ENCODE results near the gene KRTAP12-2. TPM values are rescaled to one million over a fixed set of nuclear protein-coding genes. Genes with fewer than 3 reads are reported as not detected.
A peak's percentile ranks its signal among the peaks of the same experiment; 100 is the strongest.

Gene KRTAP12-2
- total and polyA plus RNA-seq, 4 donors, result not detected

DNA sequence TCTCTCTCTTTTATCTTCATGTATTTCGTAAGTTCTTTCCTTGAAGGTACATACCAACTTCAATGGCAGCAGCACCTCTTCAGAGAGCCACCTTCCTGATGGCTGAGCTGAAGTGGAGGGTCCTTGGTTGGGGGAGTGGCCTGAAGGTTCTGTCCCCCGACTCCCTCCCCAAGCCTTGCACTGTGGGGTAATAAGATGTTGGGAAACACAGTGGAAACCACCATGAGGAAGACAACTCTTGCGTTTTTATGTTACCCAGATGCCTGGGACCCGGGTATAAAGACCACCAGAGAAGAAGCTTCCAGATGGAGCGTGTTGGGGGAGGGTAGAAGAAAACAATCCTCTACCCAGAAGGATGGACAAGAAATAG lies 8.2 kb downstream of the KRTAP12-2 start:
- H3K27ac ChIP-seq (ENCODE audit: low read depth in 1 of 2, low read length in 2 of 2), result no peak overlapping the region
- 79% methylated on average over 5 of the region's 5 CpGs for WGBS

DNA sequence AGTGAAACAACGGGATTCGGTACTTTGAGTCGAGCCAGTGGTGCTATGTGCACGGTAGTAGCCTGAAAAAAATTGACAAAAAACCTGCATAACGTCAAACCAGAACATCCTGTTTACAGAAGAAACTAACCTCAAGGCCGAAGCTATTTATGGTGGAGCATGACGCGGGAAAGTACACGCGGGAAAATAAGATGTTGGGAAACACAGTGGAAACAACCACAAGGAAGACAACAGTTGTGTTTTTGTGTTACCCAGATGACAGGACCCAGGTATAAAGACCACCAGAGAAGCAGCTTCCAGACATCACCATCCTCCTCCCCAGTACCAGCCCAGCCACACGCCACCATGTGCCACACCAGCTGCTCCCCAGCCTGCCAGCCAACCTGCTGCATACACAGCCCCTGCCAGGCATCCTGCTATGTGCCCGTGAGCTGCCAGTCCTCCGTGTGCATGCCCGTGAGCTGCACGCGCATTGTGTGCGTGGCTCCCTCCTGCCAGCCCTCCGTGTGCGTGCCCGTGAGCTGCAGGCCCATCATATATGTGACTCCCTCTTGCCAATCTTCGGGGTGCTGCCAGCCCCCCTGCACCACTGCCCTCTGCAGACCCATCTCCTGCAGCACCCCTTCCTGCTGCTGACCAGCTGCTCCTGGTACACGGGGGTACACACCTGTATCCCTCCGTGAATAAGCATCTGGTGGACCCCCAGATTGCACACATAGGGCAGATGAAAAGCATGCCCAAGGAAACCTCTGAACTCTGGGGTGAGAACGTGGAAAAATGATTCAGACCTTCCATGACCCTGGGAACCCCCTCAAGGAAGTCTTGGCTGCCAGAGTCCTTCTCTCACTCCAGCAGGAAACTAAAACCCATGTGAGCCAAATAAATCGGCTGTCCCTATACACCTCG lies 8.8 kb downstream of the KRTAP12-2 start, which contains the start of gene KRTAP12-3:
TSS of gene KRTAP12-3 (plus strand) at position 298 of the 906 bp plus-strand sequence. CDS start at position 346, 48 bp downstream.
- Histone ChIP-seq H3K27me3 (ENCODE audit: control insufficient read depth in 4 of 4, insufficient read depth in 4 of 4, low read length in 3 of 4) (no peaks in the 10 kb centered on the region), H3K27ac (ENCODE audit: low read depth in 1 of 2, low read length in 2 of 2) (peak within 1 kb of the TSS; percentile 25 to 58), H3K9ac (ENCODE audit: low read depth in 1 of 2, low read length in 2 of 2) (no peak within 1 kb of the TSS), H3K9me3 (ENCODE audit: control insufficient read depth in 4 of 4, low read length in 3 of 4) (peaks cover 0 to 5% (median 0%) of the 10 kb centered on the region in 4 donors), H3K4me1 (ENCODE audit: control insufficient read depth in 4 of 4, insufficient read depth in 4 of 4, low read length in 3 of 4) (no peaks in the 10 kb centered on the region), H3K36me3 (ENCODE audit: control insufficient read depth in 4 of 4, insufficient read depth in 3 of 4, low read depth in 1 of 4, low read length in 3 of 4) (no peaks in the 10 kb centered on the region), H3K4me3 (ENCODE audit: low read depth in 1 of 3, low read length in 3 of 3) (no peak within 1 kb of the TSS)
- DNase-seq (ENCODE audit: low spot score), result no peak
- 75% methylated on average over 26 of the region's 26 CpGs for WGBS
- TF ChIP-seq, protein P1, sequence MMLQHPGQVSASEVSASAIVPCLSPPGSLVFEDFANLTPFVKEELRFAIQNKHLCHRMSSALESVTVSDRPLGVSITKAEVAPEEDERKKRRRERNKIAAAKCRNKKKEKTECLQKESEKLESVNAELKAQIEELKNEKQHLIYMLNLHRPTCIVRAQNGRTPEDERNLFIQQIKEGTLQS (IDR thresholded peaks at IDR 0.05), result no peak
- no peak for TF ChIP-seq HNF4G (IDR thresholded peaks at IDR 0.05)
- TF ChIP-seq NR2F2 (IDR thresholded peaks at IDR 0.05), result no peak
- TF ChIP-seq YY1 (IDR thresholded peaks at IDR 0.05), result no peak
- TF ChIP-seq TAF1 (conservative IDR thresholded peaks at IDR 0.05), result no peak
- TF ChIP-seq, protein P2, sequence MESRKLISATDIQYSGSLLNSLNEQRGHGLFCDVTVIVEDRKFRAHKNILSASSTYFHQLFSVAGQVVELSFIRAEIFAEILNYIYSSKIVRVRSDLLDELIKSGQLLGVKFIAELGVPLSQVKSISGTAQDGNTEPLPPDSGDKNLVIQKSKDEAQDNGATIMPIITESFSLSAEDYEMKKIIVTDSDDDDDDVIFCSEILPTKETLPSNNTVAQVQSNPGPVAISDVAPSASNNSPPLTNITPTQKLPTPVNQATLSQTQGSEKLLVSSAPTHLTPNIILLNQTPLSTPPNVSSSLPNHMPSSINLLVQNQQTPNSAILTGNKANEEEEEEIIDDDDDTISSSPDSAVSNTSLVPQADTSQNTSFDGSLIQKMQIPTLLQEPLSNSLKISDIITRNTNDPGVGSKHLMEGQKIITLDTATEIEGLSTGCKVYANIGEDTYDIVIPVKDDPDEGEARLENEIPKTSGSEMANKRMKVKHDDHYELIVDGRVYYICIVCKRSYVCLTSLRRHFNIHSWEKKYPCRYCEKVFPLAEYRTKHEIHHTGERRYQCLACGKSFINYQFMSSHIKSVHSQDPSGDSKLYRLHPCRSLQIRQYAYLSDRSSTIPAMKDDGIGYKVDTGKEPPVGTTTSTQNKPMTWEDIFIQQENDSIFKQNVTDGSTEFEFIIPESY (IDR thresholded peaks at IDR 0.05), result no peak
- TF ChIP-seq SP1 (IDR thresholded peaks at IDR 0.05), result no peak
- TF ChIP-seq RAD21 (IDR thresholded peaks at IDR 0.05), result no peak
- TF ChIP-seq FOXA1 (IDR thresholded peaks at IDR 0.05), result no peak
- TF ChIP-seq RXRA (IDR thresholded peaks at IDR 0.05), result no peak
- no peak for TF ChIP-seq EGR1 (IDR thresholded peaks at IDR 0.05; ENCODE audit: low read depth in 2 of 2)
- TF ChIP-seq, protein P3, sequence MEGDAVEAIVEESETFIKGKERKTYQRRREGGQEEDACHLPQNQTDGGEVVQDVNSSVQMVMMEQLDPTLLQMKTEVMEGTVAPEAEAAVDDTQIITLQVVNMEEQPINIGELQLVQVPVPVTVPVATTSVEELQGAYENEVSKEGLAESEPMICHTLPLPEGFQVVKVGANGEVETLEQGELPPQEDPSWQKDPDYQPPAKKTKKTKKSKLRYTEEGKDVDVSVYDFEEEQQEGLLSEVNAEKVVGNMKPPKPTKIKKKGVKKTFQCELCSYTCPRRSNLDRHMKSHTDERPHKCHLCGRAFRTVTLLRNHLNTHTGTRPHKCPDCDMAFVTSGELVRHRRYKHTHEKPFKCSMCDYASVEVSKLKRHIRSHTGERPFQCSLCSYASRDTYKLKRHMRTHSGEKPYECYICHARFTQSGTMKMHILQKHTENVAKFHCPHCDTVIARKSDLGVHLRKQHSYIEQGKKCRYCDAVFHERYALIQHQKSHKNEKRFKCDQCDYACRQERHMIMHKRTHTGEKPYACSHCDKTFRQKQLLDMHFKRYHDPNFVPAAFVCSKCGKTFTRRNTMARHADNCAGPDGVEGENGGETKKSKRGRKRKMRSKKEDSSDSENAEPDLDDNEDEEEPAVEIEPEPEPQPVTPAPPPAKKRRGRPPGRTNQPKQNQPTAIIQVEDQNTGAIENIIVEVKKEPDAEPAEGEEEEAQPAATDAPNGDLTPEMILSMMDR (IDR thresholded peaks at IDR 0.05; ENCODE audit: low read depth, low read length, missing input control), result no peak
- TF ChIP-seq, protein P4, sequence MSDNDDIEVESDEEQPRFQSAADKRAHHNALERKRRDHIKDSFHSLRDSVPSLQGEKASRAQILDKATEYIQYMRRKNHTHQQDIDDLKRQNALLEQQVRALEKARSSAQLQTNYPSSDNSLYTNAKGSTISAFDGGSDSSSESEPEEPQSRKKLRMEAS (IDR thresholded peaks at IDR 0.05), result no peak
- no peak for TF ChIP-seq FOXA2 (IDR thresholded peaks at IDR 0.05)

More for the DNA sequence above, 8.2 kb downstream of the KRTAP12-2 start:
- H3K27me3 ChIP-seq (ENCODE audit: control insufficient read depth in 4 of 4, insufficient read depth in 4 of 4, low read length in 3 of 4), result no peaks in the 10 kb centered on the region
- peaks cover 0 to 5% (median 0%) of the 10 kb centered on the region in 4 donors for H3K9me3 ChIP-seq (ENCODE audit: control insufficient read depth in 4 of 4, low read length in 3 of 4)
- TF ChIP-seq, protein P3 (IDR thresholded peaks at IDR 0.05; ENCODE audit: low read depth, low read length, missing input control), result no peak
- TF ChIP-seq FOXA1 (IDR thresholded peaks at IDR 0.05) (no peak), FOXA2 (IDR thresholded peaks at IDR 0.05) (no peak), RXRA (IDR thresholded peaks at IDR 0.05) (no peak), TAF1 (conservative IDR thresholded peaks at IDR 0.05) (no peak), EGR1 (IDR thresholded peaks at IDR 0.05; ENCODE audit: low read depth in 2 of 2) (no peak), HNF4G (IDR thresholded peaks at IDR 0.05) (no peak), YY1 (IDR thresholded peaks at IDR 0.05) (no peak), SP1 (IDR thresholded peaks at IDR 0.05) (no peak), NR2F2 (IDR thresholded peaks at IDR 0.05) (no peak)
- TF ChIP-seq, protein P4 (IDR thresholded peaks at IDR 0.05), result no peak
- TF ChIP-seq, protein P2 (IDR thresholded peaks at IDR 0.05), result no peak
- H3K36me3 ChIP-seq (ENCODE audit: control insufficient read depth in 4 of 4, insufficient read depth in 3 of 4, low read depth in 1 of 4, low read length in 3 of 4), result no peaks in the 10 kb centered on the region
- H3K9ac ChIP-seq (ENCODE audit: low read depth in 1 of 2, low read length in 2 of 2), result no peak overlapping the region
- no peaks in the 10 kb centered on the region for H3K4me1 ChIP-seq (ENCODE audit: control insufficient read depth in 4 of 4, insufficient read depth in 4 of 4, low read length in 3 of 4)
- no peak for DNase-seq (ENCODE audit: low spot score)
- no peak overlapping the region for H3K4me3 ChIP-seq (ENCODE audit: low read depth in 1 of 3, low read length in 3 of 3)

Measured in liver (tissue), 9 donors.